C4-2B (cell line): ENCODE results near the gene PDXDC1.

Experiments
- ZFX ChIP-seq: fragments of 450-650 bp; IDR thresholded peaks from 2 replicates; pipeline ENCODE4 v1.6.1; 2017
- TF ChIP-seq, protein P1 (sequence below): fragments of 450-650 bp; conservative IDR thresholded peaks from 2 replicates; pipeline ENCODE4 v1.5.1; 2017; ENCODE audit warnings: mild to moderate bottlenecking

GRCh38 chr16:15044286-15044685 is 69.5 kb downstream of the PDXDC1 start:
- TF ChIP-seq, protein P1, sequence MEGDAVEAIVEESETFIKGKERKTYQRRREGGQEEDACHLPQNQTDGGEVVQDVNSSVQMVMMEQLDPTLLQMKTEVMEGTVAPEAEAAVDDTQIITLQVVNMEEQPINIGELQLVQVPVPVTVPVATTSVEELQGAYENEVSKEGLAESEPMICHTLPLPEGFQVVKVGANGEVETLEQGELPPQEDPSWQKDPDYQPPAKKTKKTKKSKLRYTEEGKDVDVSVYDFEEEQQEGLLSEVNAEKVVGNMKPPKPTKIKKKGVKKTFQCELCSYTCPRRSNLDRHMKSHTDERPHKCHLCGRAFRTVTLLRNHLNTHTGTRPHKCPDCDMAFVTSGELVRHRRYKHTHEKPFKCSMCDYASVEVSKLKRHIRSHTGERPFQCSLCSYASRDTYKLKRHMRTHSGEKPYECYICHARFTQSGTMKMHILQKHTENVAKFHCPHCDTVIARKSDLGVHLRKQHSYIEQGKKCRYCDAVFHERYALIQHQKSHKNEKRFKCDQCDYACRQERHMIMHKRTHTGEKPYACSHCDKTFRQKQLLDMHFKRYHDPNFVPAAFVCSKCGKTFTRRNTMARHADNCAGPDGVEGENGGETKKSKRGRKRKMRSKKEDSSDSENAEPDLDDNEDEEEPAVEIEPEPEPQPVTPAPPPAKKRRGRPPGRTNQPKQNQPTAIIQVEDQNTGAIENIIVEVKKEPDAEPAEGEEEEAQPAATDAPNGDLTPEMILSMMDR = no peak
- TF ChIP-seq ZFX = no peak
